Articular chondrocyte of knee joint (primary cell): ENCODE measurements around the gene KCNH1. TPM values are rescaled to one million over a fixed set of nuclear protein-coding genes. Genes with fewer than 3 reads are reported as not detected.

Source experiments
- total RNA-seq: library from RNA; depleted of rRNA; stranded (reverse); fragments of >200 nt; gene quantifications from 2 replicates; pipeline ENCODE4 v1.2.3, GENCODE V29; 2012

Gene KCNH1
- total RNA-seq: 37.0 and 46.4 TPM in 2 replicates

GRCh38 chr1:211133836-211134669 is at the start of gene KCNH1:
TSS of gene KCNH1 (minus strand) at chr1:211134148. CDS start at chr1:211133945, 203 bp downstream.

Other genes starting within 250 kb of the KCNH1 start
- gene RCOR3, start 125.2 kb upstream of the KCNH1 start, total RNA-seq: 36.4 and 38.9 TPM in 2 replicates
- gene TRAF5, start 192.7 kb upstream of the KCNH1 start, total RNA-seq: 11.7 and 13.7 TPM in 2 replicates